SW480 (cell line): ENCODE measurements around the gene DELE1.

ENCODE experiments used
- DNase-seq: peaks from one replicate; pipeline ENCODE4 v3.0.0-alpha.2; 2016; ENCODE audit warnings: low spot score

Gene DELE1

DNA sequence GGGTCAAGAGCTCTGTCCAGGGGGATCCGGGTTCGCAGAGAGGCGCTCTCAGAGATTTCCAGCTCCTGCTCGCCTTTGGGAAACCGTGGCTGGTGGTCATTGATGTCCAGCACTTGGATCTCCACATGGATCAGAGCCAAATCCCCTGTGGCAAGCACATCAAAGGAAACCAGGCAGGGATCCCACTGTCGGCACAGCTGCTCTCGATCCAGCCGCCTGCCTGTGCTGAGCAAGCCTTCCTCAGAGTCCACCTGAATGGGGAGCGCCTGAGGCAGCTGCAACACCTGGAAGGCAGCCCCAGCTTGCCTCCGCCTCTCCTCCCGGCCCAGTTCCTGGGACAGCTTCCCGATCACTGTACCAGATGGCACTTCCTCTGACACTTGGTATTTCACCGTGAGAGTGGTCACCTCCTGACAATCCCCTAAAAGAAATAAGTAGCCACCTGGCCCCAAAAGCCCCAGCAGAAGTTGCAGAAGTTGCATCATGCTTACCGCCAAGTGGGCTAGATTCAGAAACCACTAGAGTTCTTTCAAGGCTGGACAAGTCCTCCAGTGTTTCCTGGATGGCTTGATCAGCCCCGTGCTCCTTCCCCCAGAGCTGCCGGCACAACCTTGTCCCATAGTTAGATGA is 33.8 kb downstream of the DELE1 start:
- peak; percentile 56 for DNase-seq

DNA sequence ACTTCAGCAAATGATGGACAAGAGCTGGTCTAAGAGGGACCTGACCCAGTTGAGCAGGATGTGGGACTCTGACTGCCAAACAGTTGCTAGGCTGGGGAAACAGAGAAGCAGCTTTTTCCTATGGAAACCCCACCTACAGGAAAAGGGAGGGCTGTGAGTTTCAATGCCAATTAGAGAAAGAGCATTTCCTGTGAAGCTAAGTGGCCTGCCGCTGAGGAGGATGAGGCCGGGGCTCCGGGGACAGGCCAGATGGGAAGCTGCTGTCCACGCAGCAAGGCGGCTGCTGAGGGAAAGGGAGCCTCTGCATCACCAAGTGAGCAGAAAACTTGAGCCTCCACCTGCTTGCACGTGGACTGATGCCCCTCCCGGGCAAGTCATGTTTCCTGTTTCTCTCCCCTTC is 34.4 kb downstream of the DELE1 start, which contains the start of gene PCDH12:
Gene PCDH12, minus strand, starts transcription at position 90 of the 400 bp plus-strand sequence. CDS start 351 bp downstream, outside the sequence.
- DNase-seq = no peak

DNA sequence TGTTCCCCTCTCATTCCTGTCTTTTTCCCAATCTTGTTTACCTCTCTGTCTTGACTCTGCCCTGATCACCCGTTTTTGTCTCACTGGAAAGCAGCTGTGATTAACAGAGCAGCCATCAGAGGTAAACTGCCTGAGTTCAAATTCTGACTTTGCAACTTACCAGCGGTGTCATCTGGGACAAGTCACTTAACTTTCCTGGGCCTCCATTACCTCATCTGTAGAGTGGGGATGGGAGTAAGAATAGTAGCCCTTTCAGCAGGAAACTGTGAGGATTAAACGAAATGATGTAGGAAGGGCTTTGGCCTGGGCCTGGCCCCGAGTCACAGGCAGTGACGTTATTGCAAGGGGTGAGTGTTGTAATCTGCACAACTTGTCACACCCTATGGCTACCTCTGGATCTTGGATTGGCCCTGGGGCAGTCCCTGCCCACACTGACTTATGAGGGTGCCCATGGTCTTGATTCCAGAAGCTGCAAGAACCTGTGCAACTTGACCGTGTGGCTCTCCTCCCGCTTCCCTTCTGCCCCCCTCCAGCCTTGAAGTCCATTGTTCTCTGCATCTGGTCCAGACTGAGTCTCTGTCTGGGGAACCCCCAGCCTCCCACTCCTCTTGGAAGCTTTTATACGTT is 35.0 kb downstream of the DELE1 start:
- DNase-seq = no peak

DNA sequence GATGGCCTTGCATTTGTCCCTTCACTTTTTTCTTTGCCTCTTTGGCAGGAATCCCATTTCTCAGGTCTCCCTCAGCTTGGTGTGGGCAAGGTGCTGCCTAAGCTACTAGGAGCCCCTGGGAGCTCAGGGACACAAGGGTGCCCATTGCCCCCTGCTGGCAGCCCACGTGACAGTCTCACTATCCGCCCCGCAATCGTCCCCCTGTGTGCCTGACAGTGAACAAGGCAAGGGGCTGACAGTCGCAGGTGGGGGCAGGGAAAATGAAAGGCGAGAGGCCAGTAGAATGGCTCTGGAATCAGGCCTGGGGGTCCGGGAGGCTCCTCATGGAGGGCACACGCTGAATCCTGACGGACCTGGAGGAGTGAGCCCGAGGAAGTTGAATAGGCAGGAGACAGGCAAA is 36.3 kb downstream of the DELE1 start:
- DNase-seq = no peak

DNA sequence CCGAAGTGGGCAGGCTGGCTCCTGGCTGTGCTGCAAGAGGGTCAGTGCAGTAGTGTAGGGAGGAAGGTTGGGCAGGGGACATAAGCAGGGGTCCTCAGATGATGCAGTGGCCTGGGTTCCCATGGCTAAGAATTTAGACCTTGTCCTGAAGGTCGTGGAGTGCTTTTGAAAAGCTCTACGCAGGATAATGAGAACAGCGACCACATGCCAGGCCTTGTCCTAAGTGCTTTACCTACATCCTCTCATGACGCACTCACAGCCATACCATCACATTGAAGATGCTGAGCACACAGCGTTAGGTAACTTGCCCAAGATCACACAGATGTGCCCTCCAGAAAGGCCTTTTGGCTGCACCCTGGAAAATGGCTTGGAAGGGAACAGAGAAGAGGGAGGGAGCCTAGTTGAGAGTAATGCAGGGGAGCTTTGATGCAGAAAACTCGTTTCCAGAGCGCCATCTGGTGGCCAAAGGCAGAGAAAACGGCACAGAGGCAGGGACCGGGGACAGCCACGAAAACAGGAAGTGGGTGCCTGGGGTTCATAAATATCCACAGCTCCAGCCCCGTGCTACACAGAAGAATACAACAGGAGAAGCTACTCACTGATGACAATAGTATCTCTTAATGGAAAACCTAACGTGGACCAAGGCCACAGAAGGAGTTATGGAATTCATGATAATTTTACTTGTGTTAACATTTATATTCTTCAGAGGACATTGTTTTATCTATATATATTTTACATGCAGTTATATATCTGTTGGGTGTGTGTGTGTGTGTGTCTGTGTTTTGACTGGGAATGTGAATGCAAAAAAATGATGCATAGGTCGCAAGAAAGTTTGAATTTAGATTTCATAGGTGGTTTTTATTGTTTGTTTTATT is 37.0 kb downstream of the DELE1 start:
- peak; percentile 87 for DNase-seq

DNA sequence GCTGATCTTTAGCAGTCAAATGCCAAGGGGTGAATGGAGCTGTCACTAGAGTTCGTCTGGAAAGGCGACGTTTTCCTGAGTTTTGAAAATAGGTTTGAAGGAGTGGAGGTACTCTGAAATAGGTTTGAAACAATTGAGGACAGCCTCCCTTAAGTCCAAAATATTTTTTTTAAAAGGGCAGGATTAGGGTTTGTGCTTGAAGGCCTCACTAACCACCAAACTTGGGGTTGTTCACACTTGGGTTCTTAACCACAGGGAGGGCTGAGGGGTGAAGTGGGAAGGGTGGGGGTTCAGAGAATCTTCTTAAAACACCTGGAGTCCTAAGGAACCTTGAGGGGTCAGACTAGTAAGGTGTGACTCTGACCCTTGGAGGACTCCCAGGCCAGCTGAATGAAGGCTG is 37.8 kb downstream of the DELE1 start:
- no peak for DNase-seq

DNA sequence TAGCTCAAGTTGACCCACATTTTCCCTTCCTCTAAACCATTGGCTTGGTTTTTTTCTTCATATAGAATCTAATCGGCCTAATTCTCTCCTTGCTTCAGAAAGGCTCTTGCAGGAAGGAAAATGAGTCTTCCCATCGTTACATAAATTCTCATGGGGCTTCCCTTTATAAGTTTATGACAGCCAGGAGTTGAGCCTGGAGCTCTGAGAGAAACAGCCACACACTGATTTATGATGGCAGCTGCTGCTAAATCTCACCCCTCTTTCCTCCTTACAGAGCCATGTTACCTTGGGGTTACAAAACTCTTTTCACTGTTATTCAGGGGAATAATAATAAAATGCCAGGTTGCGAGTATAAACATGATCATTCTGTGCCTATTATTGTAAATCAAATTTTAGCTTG is 40.0 kb downstream of the DELE1 start:
- DNase-seq = no peak

DNA sequence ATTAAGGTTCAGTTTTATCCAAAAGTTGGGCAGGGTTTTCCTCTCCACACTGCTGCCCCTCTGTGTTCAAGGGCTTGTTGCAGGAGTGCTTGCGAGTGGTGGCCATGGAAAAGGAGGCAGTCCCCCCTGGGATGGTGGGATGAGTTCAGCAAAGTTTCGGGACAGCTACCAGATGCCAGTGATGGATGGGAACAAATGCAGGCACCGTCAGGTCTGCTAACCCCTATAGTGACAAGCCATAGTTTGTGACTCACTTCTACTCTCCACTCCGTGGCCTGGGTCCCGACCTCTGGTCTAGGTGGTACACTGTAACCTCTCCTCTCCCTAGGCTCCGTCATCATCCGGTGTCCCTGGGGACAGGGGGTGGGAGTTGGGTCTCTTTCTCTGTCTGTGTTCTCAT is 41.4 kb downstream of the DELE1 start:
- DNase-seq = no peak

DNA sequence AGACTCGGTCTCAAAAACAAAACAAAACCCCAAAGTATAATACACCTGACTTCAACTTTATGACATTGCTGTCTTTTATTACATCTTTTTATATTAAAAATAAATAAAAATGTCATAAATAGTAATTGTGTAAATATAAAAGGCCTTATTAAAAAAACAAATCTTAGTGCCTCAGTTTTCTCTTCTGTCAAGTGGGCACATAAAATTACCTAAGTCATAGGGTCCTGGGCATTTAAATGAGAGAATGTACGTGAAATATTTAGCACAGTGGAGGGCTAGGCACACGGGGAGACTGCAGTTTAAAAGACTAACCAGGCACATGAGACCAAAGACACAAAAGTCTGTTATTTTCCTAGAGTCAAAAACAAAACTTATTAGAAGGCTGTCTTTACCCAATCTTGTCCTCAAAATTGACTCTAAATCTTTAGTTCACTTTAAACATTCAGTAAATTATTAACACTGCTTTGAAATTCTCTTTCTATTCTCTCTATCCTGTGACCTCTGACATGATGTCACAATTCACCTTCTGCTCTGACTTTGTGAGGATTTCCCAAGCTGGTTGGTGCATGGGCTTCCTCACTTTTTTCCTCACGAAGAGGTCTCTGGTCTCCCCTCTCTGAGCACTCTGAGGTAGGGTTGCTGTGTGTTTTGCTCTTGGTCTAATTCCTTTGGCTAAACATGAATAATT is 42.7 kb downstream of the DELE1 start:
- no peak for DNase-seq

DNA sequence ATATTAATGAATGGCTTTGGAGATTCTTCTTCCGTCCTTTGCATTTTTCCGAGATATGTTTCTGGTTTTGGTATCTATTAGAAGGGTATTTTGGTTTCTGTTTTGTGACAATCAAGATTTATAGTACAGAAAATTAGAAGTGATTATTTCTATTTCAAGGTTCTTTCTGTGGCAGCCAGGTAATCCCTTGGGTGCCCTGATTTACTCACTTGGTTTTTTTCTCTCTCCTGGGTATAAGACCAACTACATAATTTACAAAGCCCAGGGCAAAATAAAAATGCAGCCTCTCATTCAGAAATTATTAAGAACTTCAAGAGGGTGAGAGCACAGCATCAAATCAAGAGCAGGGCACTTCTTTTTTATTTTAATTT is 43.3 kb downstream of the DELE1 start:
- no peak for DNase-seq

DNA sequence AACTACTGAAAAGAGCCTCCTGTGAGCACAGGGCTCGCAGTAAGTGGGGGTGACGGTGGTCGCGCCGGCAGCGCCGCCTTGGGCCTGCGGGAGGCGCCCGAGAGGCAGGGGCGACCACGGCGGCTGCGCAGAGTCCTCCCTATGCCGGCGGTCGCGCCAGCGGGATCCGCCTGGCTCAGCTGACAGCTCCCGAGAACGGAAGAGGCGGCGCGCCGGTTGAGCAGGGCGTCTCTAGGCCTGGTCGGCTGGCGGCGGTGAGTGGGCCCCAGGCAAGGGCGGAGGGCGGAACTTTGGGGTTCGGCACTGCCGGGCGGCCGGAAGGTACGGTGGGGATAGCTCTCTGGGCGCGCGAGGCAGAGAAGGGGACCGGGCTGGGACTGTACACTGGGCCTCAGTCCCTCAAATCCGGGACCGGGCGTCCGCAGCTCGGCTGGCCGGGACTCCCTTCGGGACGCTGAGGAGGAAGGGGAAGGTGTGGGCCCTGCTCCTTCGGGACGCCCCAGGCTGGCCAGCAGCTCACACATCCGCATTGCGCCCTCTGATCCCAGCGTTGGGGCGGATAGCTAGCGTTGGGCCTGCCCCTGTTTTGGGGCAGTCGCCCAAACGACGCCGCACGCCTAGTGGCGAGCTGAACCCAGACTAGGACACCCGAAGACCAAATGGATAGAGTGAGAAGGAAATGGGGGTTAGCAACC is 45.4 kb downstream of the DELE1 start, which contains the start of gene RNF14:
Gene RNF14, plus strand, starts transcription at position 192 of the 695 bp plus-strand sequence. CDS start 4,484 bp downstream, outside the sequence.
- DNase-seq = peak; percentile 97

DNA sequence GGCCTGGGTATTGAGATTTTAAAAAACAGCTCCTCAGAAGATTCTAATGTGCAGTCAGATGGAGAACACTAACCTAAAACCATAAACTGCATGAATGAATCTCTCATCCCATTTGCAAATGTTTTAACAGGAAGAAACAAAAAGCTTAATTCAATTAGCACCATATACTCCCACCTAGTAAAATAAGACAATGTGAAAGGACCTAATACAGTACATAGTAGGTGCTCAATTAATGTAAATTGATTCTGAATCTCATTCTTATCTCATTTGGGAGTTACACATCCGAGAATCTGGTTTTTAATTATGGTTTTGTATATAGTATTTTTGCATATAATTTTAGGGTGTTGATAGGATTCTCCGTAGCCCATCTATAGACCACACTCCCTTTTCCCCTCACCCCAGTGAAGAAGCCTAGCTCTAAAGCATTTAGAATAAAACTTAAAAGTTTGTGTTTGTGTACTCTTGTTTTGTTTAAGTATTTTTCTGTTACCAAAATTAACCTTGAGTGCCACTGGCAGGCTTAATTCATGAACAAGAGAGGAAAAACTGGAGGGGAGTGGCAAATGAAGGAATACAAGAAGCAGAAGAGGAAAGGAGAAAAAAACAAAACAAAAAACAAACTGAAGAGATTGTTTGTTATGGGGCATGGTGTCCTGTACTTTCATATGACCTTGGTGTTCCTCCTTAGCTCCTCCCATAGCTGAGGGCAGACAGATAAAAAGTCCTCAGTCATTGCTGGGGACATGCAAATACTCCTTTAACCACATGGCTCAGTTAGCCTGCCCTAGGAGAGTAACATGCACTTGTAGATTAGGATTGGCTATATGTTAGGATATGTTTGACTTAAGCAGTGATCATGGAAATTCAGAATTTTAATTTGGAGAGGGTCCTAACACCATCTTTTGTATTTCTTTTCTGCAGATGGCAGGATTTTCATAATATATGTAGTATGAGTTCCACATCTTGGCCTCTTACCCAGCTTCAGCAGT is 46.4 kb downstream of the DELE1 start:
- DNase-seq = peak; percentile 46

DNA sequence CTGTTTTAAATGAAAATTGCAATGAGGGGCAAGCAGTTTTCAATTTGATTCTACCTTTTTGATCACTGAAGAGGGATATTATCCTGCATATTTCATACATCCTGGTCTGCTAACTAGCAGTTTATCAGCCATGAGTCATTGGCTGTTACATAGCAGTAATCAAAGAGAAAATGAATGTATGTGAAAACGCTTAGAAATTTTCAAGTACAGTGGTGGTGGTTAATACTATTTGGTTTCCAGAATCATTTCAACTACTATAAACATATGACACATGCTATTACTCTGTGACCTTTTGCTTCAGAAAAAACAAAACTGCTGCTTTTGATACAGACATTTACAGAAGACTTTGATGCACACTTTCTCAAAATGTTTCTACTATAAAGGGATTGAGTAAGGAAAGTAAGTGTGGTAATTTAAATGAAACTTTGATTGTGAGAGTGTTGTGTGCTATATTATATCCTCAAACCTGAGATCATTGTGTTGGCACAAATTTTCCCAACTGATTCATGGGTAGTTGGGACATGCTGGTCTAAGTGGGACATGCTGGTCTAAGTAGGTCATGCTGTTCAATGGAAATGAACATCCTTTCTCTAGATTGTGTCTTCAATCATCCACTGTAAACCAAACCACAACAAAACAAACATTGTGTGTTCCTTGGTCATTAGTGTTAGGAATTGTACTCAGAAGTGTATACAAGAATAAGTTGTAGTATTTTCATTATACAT is 50.4 kb downstream of the DELE1 start:
- DNase-seq = no peak

DNA sequence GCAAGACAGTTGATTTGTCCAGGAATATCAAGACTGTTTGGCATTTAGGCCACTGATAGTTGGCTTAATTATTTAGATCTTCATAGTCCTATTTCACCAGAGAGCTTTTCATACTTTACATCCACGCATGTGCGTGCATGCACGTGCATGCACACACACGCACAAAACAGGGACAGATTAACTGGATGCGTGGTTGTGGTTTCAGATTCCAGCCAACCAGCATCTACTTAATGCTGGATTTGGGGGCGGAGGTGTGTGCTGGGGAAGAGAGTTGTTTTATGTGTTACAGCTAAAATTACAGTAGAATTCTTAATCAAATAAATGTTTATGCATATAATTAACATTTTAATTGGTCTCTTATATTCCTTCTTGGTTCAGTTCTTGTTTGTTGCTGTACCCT is 52.5 kb downstream of the DELE1 start:
- DNase-seq = no peak

DNA sequence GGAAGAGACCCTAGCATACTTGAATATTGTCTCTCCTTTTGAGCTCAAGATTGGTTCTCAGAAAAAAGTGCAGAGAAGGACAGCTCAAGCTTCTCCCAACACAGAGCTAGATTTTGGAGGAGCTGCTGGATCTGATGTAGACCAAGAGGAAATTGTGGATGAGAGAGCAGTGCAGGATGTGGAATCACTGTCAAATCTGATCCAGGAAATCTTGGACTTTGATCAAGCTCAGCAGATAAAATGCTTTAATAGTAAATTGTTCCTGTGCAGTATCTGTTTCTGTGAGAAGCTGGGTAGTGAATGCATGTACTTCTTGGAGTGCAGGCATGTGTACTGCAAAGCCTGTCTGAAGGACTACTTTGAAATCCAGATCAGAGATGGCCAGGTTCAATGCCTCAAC is 54.7 kb downstream of the DELE1 start:
- DNase-seq = no peak

DNA sequence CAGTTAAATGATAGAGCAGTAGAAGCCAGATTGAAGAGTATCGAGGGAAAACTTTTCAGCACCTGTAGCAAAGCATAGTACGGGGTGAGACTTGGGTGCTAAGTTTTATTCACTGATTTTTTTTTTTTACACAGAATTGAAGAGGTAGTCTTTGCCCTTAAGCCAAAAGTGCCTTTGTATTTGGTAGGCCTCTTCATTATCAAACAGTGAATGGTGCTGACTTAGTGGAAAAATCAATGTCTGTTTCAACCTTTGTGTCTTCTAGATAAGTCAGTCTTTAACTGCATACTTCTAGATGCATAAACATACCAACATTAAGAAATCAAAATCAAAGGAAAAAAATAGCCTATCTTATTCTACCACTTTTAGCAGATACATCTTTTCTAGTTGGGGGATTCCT is 59.0 kb downstream of the DELE1 start:
- no peak for DNase-seq

DNA sequence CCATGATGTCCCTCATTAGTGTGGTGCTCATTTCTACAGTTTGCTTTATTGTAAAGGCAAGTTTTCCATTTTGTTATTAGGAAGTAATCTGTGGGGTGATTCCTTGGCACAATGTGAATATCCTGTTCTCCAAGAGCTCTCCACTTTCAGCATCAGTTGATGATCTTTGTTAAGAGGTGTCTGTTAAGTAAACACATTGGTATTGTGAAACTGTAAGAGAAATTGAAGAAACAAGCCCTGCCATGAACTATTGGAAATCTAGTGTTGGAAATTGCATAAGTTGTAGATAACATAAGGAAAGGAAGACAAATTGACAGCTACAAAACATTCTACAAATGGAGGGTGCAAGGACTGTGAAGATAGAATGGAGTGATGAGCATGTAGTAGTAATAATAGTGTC is 62.4 kb downstream of the DELE1 start:
- DNase-seq = no peak

DNA sequence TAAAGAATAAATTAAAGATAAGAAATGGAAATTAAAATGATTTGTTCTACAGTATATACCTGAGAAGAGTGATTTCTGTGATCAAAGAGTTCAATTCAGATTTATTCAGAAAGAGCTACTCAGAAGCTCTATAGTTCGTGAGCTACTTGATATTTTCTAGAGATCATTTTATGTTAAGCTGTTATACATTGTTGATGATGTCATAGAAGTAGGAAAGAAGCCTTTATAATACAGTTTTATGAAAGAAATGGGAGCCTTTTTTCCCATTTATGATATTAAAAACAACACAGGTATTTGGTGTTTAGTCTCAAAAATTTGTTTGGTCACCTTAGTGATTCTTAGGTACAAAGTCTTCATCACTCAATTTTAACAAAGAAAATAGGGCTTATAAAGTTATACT is 66.0 kb downstream of the DELE1 start:
- DNase-seq = no peak
